ENCODE measurements around the gene DENND4C. TPM values are rescaled to one million over a fixed set of nuclear protein-coding genes. Genes with fewer than 3 reads are reported as not detected.

DENND4C gene
- total RNA-seq, 1 experiment from 2014 or later = 22.6 TPM

- TF ChIP-seq STAT6 (CRISPR knock-in tag; conservative IDR thresholded peaks at IDR 0.05; ENCODE audit: low read depth) (no peak), MYBL2 (CRISPR knock-in tag; IDR thresholded peaks at IDR 0.05) (no peak)
- TF ChIP-seq, protein P1, sequence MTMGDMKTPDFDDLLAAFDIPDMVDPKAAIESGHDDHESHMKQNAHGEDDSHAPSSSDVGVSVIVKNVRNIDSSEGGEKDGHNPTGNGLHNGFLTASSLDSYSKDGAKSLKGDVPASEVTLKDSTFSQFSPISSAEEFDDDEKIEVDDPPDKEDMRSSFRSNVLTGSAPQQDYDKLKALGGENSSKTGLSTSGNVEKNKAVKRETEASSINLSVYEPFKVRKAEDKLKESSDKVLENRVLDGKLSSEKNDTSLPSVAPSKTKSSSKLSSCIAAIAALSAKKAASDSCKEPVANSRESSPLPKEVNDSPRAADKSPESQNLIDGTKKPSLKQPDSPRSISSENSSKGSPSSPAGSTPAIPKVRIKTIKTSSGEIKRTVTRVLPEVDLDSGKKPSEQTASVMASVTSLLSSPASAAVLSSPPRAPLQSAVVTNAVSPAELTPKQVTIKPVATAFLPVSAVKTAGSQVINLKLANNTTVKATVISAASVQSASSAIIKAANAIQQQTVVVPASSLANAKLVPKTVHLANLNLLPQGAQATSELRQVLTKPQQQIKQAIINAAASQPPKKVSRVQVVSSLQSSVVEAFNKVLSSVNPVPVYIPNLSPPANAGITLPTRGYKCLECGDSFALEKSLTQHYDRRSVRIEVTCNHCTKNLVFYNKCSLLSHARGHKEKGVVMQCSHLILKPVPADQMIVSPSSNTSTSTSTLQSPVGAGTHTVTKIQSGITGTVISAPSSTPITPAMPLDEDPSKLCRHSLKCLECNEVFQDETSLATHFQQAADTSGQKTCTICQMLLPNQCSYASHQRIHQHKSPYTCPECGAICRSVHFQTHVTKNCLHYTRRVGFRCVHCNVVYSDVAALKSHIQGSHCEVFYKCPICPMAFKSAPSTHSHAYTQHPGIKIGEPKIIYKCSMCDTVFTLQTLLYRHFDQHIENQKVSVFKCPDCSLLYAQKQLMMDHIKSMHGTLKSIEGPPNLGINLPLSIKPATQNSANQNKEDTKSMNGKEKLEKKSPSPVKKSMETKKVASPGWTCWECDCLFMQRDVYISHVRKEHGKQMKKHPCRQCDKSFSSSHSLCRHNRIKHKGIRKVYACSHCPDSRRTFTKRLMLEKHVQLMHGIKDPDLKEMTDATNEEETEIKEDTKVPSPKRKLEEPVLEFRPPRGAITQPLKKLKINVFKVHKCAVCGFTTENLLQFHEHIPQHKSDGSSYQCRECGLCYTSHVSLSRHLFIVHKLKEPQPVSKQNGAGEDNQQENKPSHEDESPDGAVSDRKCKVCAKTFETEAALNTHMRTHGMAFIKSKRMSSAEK (CRISPR knock-in tag; IDR thresholded peaks at IDR 0.05; ENCODE audit: borderline replicate concordance) = no peak
- TF ChIP-seq, protein P2, sequence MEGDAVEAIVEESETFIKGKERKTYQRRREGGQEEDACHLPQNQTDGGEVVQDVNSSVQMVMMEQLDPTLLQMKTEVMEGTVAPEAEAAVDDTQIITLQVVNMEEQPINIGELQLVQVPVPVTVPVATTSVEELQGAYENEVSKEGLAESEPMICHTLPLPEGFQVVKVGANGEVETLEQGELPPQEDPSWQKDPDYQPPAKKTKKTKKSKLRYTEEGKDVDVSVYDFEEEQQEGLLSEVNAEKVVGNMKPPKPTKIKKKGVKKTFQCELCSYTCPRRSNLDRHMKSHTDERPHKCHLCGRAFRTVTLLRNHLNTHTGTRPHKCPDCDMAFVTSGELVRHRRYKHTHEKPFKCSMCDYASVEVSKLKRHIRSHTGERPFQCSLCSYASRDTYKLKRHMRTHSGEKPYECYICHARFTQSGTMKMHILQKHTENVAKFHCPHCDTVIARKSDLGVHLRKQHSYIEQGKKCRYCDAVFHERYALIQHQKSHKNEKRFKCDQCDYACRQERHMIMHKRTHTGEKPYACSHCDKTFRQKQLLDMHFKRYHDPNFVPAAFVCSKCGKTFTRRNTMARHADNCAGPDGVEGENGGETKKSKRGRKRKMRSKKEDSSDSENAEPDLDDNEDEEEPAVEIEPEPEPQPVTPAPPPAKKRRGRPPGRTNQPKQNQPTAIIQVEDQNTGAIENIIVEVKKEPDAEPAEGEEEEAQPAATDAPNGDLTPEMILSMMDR (IDR thresholded peaks at IDR 0.05) = no peak
- TF ChIP-seq, protein P3, sequence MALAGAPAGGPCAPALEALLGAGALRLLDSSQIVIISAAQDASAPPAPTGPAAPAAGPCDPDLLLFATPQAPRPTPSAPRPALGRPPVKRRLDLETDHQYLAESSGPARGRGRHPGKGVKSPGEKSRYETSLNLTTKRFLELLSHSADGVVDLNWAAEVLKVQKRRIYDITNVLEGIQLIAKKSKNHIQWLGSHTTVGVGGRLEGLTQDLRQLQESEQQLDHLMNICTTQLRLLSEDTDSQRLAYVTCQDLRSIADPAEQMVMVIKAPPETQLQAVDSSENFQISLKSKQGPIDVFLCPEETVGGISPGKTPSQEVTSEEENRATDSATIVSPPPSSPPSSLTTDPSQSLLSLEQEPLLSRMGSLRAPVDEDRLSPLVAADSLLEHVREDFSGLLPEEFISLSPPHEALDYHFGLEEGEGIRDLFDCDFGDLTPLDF (CRISPR knock-in tag; IDR thresholded peaks at IDR 0.05) = no peak
Measured at GRCh38 chr9:19239955-19240354, 9.5 kb downstream of the DENND4C start (continued).

- H3K27ac Mint-ChIP-seq = peak overlapping the region; percentile 22; the same call in 1 of the 2 replicates
- H3K4me1 Mint-ChIP-seq = peaks cover 32% of the 10 kb centered on the region
- ChIA-PET CTCF (interaction anchor here (1.0 to 1.9 kb wide), 2 partner anchors 192 to 223 kb away, joined by 3 to 6 read pairs; partner anchors contain the start of gene RRAGA), POLR2A (interaction anchor here (0.7 kb wide), 1 partner anchor 401 kb away, joined by 3 read pairs; no protein-coding TSS in a partner anchor)
- DNase-seq (ENCODE audit: low spot score) (no peak), ATAC-seq (no peak)
- H3K4me3 Mint-ChIP-seq = no peak overlapping the region
- no peaks in the 10 kb centered on the region for H3K9me3 Mint-ChIP-seq
- no peaks in the 10 kb centered on the region for H3K27me3 Mint-ChIP-seq (ENCODE audit: low read depth)
- H3K36me3 Mint-ChIP-seq = peaks cover 3% of the 10 kb centered on the region
- no peak for TF ChIP-seq EMX1 (CRISPR knock-in tag; IDR thresholded peaks at IDR 0.05)
- TF ChIP-seq, protein P4, sequence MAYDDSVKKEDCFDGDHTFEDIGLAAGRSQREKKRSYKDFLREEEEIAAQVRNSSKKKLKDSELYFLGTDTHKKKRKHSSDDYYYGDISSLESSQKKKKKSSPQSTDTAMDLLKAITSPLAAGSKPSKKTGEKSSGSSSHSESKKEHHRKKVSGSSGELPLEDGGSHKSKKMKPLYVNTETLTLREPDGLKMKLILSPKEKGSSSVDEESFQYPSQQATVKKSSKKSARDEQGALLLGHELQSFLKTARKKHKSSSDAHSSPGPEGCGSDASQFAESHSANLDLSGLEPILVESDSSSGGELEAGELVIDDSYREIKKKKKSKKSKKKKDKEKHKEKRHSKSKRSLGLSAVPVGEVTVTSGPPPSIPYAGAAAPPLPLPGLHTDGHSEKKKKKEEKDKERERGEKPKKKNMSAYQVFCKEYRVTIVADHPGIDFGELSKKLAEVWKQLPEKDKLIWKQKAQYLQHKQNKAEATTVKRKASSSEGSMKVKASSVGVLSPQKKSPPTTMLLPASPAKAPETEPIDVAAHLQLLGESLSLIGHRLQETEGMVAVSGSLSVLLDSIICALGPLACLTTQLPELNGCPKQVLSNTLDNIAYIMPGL (CRISPR knock-in tag; IDR thresholded peaks at IDR 0.05) = no peak
- TF ChIP-seq ZNF512 (CRISPR knock-in tag; IDR thresholded peaks at IDR 0.05; ENCODE audit: borderline replicate concordance) = no peak
- TF ChIP-seq, protein P5, sequence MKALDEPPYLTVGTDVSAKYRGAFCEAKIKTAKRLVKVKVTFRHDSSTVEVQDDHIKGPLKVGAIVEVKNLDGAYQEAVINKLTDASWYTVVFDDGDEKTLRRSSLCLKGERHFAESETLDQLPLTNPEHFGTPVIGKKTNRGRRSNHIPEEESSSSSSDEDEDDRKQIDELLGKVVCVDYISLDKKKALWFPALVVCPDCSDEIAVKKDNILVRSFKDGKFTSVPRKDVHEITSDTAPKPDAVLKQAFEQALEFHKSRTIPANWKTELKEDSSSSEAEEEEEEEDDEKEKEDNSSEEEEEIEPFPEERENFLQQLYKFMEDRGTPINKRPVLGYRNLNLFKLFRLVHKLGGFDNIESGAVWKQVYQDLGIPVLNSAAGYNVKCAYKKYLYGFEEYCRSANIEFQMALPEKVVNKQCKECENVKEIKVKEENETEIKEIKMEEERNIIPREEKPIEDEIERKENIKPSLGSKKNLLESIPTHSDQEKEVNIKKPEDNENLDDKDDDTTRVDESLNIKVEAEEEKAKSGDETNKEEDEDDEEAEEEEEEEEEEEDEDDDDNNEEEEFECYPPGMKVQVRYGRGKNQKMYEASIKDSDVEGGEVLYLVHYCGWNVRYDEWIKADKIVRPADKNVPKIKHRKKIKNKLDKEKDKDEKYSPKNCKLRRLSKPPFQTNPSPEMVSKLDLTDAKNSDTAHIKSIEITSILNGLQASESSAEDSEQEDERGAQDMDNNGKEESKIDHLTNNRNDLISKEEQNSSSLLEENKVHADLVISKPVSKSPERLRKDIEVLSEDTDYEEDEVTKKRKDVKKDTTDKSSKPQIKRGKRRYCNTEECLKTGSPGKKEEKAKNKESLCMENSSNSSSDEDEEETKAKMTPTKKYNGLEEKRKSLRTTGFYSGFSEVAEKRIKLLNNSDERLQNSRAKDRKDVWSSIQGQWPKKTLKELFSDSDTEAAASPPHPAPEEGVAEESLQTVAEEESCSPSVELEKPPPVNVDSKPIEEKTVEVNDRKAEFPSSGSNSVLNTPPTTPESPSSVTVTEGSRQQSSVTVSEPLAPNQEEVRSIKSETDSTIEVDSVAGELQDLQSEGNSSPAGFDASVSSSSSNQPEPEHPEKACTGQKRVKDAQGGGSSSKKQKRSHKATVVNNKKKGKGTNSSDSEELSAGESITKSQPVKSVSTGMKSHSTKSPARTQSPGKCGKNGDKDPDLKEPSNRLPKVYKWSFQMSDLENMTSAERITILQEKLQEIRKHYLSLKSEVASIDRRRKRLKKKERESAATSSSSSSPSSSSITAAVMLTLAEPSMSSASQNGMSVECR (CRISPR knock-in tag; IDR thresholded peaks at IDR 0.05; ENCODE audit: borderline replicate concordance) = no peak
- no peak for TF ChIP-seq OVOL2 (CRISPR knock-in tag; IDR thresholded peaks at IDR 0.05; ENCODE audit: borderline replicate concordance)
- TF ChIP-seq ZBTB21 (CRISPR knock-in tag; IDR thresholded peaks at IDR 0.05; ENCODE audit: borderline replicate concordance) = no peak
- TF ChIP-seq GRHL2 (CRISPR knock-in tag; IDR thresholded peaks at IDR 0.05; ENCODE audit: insufficient replicate concordance, severe bottlenecking) = no peak
- TF ChIP-seq ZBTB43 (CRISPR knock-in tag; IDR thresholded peaks at IDR 0.05) = no peak
- no peak for TF ChIP-seq ZNF396 (CRISPR knock-in tag; IDR thresholded peaks at IDR 0.05; ENCODE audit: borderline replicate concordance)
- no peak for TF ChIP-seq HMGA2 (CRISPR knock-in tag; IDR thresholded peaks at IDR 0.05)
- no peak for TF ChIP-seq NR1H2 (CRISPR knock-in tag; IDR thresholded peaks at IDR 0.05)
Measured at GRCh38 chr9:19241728-19242127, 11.2 kb downstream of the DENND4C start.

Measured in WTC11 (cell line).